Stimulated activated CD4-positive, alpha-beta T cell treated with anti-CD3 and anti-CD28 coated beads, TNF-alpha, amount 100 ng/mL, for 1 hour (primary cell): ENCODE results near the gene BCAR3.

Experiments
- DNase-seq, 3 donors: peaks; one replicate each; pipeline ENCODE4 v3.0.0-alpha.2; 2020; ENCODE audit warnings: low read depth in 3 of 3, low spot score in 1 of 3

Gene BCAR3

GRCh38 chr1:93578911-93579825, 102.5 kb downstream of the BCAR3 start:
- DNase-seq, result no peak

GRCh38 chr1:93578433-93578830, 103.2 kb downstream of the BCAR3 start:
- no peak for DNase-seq

- no peak for DNase-seq
Observed at GRCh38 chr1:93577536-93578432, 103.9 kb downstream of the BCAR3 start.

- DNase-seq, result no peak
Observed at GRCh38 chr1:93576746-93577145, 104.9 kb downstream of the BCAR3 start.

GRCh38 chr1:93576346-93576745, 105.3 kb downstream of the BCAR3 start:
- DNase-seq, result no peak

GRCh38 chr1:93575621-93576284, 105.9 kb downstream of the BCAR3 start:
- DNase-seq, result no peak

GRCh38 chr1:93574991-93575390, 106.6 kb downstream of the BCAR3 start:
- no peak for DNase-seq

GRCh38 chr1:93574511-93574910, 107.1 kb downstream of the BCAR3 start:
- no peak for DNase-seq

GRCh38 chr1:93573940-93574469, 107.6 kb downstream of the BCAR3 start:
- no peak for DNase-seq

GRCh38 chr1:93571623-93572310, 109.9 kb downstream of the BCAR3 start:
- DNase-seq, result no peak

- DNase-seq, result no peak
Observed at GRCh38 chr1:93569489-93569888, 112.1 kb downstream of the BCAR3 start.

- no peak for DNase-seq
Observed at GRCh38 chr1:93567255-93567918, 114.2 kb downstream of the BCAR3 start.

- DNase-seq, result no peak
Observed at GRCh38 chr1:93566227-93566626, 115.4 kb downstream of the BCAR3 start.

GRCh38 chr1:93565496-93566206, 116.0 kb downstream of the BCAR3 start:
- no peak for DNase-seq

GRCh38 chr1:93559695-93560094, 121.9 kb downstream of the BCAR3 start:
- DNase-seq, result no peak

GRCh38 chr1:93559045-93559444, 122.6 kb downstream of the BCAR3 start:
- DNase-seq, result no peak

GRCh38 chr1:93556291-93556690, 125.3 kb downstream of the BCAR3 start:
- no peak for DNase-seq

- no peak for DNase-seq
Observed at GRCh38 chr1:93554883-93555872, 126.5 kb downstream of the BCAR3 start.
